GM21447 (cell line): ENCODE data around the gene CCDC28B.

Source experiments
- ATAC-seq: cut with Tn5 transposase; IDR thresholded peaks from one replicate; pipeline ENCODE4 v1.9.1; 2021; ENCODE audit not compliant: unreplicated experiment

CCDC28B gene

GRCh38 chr1:32220746-32221580 lies 20.6 kb downstream of the CCDC28B start:
- no peak for ATAC-seq

- no peak for ATAC-seq
Observed at GRCh38 chr1:32221581-32221979, 21.2 kb downstream of the CCDC28B start.

GRCh38 chr1:32221980-32222755 lies 21.8 kb downstream of the CCDC28B start, which contains the start of the genes EIF3I and TMEM234:
EIF3I (plus strand) TSS chr1:32222407; CDS start chr1:32222442, 35 bp downstream.
TMEM234 (minus strand) TSS chr1:32222353; CDS start chr1:32222322, 31 bp downstream.
- peak; percentile 85 for ATAC-seq

GRCh38 chr1:32223683-32224082 lies 23.3 kb downstream of the CCDC28B start:
- no peak for ATAC-seq

- ATAC-seq, result no peak
Observed at GRCh38 chr1:32224285-32224684, 23.9 kb downstream of the CCDC28B start.

- no peak for ATAC-seq
Observed at GRCh38 chr1:32228771-32229170, 28.4 kb downstream of the CCDC28B start.

- ATAC-seq, result no peak
Observed at GRCh38 chr1:32231843-32232432, 31.5 kb downstream of the CCDC28B start.

GRCh38 chr1:32232558-32233304 lies 32.3 kb downstream of the CCDC28B start:
- ATAC-seq, result no peak

- ATAC-seq, result no peak
Observed at GRCh38 chr1:32234792-32235191, 34.4 kb downstream of the CCDC28B start.

- no peak for ATAC-seq
Observed at GRCh38 chr1:32239337-32239736, 38.9 kb downstream of the CCDC28B start.

- ATAC-seq, result no peak
Observed at GRCh38 chr1:32239790-32240139, 39.4 kb downstream of the CCDC28B start.

GRCh38 chr1:32240140-32240951 lies 40.0 kb downstream of the CCDC28B start:
- no peak for ATAC-seq

- no peak for ATAC-seq
Observed at GRCh38 chr1:32241001-32241763, 40.8 kb downstream of the CCDC28B start.

GRCh38 chr1:32242341-32242851 lies 42.0 kb downstream of the CCDC28B start:
- no peak for ATAC-seq

GRCh38 chr1:32246888-32247273 lies 46.5 kb downstream of the CCDC28B start, which contains the start of gene FAM167B:
FAM167B (plus strand) TSS chr1:32247222; CDS start chr1:32247422, 200 bp downstream.
- no peak for ATAC-seq

- ATAC-seq, result no peak
Observed at GRCh38 chr1:32247452-32247851, 47.1 kb downstream of the CCDC28B start.

GRCh38 chr1:32247983-32248889 lies 47.8 kb downstream of the CCDC28B start:
- ATAC-seq, result no peak
